AG09319 (cell line): ENCODE results near the gene RIPOR2.

ENCODE experiments used
- DNase-seq: peaks from one replicate; pipeline ENCODE4 v3.0.0-alpha.2; 2010; ENCODE audit warnings: low read depth; ENCODE audit errors: extremely low read depth
- TF ChIP-seq, protein P1 (sequence below): IDR thresholded peaks from 2 replicates; pipeline ENCODE4 v1.5.1; 2011; ENCODE audit warnings: low read depth, mild to moderate bottlenecking, inconsistent platforms, low read length, moderate library complexity

RIPOR2 gene

DNA sequence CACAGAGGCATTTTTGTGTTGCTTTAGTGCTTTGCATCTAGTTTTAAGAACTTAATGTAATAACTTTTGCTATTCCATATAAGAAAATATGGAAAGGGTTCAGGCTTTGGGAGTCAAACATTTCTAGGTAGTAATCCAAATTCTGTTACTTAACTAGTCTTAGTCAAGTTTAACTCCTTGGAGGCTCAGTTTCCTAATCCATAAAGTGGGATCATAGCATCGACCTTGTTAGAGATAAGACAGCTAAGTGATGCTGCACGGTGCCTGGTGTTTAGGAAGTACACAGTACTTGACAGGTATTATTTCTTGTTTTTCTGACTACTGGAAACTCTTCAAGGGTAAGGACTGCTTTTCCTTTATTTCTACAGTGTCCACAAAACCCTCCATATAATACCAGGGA, 112.6 kb downstream of the RIPOR2 start:
- no peak for DNase-seq
- TF ChIP-seq, protein P1, sequence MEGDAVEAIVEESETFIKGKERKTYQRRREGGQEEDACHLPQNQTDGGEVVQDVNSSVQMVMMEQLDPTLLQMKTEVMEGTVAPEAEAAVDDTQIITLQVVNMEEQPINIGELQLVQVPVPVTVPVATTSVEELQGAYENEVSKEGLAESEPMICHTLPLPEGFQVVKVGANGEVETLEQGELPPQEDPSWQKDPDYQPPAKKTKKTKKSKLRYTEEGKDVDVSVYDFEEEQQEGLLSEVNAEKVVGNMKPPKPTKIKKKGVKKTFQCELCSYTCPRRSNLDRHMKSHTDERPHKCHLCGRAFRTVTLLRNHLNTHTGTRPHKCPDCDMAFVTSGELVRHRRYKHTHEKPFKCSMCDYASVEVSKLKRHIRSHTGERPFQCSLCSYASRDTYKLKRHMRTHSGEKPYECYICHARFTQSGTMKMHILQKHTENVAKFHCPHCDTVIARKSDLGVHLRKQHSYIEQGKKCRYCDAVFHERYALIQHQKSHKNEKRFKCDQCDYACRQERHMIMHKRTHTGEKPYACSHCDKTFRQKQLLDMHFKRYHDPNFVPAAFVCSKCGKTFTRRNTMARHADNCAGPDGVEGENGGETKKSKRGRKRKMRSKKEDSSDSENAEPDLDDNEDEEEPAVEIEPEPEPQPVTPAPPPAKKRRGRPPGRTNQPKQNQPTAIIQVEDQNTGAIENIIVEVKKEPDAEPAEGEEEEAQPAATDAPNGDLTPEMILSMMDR = no peak

GRCh38 chr6:24822696-24823095, 113.1 kb downstream of the RIPOR2 start:
- TF ChIP-seq, protein P1 = no peak
- no peak for DNase-seq

GRCh38 chr6:24821860-24822444, 113.8 kb downstream of the RIPOR2 start:
- DNase-seq = no peak
- TF ChIP-seq, protein P1 = no peak

DNA sequence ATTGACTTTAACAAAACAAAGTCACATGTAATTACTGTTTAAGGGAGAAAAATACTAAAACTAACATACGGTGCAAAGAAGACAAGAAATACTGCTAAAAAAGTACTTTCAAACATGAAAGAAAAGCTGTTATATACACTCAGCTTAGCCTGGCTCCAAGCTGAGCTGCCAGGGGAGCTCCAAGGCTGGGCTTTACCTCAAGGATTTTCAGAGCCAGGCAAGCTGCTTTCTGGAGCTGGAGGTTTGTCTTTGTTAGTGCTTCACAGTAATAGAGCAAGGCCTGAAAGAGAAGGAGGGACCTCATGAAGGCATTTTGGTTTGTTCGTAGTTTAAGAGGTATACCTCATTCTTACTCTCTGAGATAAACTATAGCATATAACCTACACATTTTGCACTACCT, 117.4 kb downstream of the RIPOR2 start:
- TF ChIP-seq, protein P1 = no peak

GRCh38 chr6:24809728-24810127, 126.0 kb downstream of the RIPOR2 start:
- TF ChIP-seq, protein P1 = no peak
- no peak for DNase-seq

More for the DNA sequence above, 117.4 kb downstream of the RIPOR2 start:
- DNase-seq = no peak

DNA sequence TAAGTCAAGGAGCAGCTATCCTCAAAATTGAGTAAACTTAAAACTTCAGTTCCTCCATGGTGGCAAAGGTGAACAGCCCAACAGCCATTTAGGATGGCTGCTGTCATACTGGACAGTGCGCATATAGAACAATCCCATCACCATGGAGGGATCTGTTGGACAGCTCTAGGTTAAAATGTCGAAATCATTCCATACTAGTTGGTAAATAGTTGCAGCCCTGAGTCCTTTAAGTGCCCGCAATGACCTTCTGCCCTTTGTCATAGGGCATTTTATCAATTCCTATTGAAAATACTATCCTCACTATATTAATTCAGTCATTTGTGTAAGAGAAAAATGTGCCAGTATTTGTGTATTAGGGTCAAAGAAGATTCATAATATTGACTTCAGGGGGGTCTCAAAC, 128.2 kb downstream of the RIPOR2 start:
- DNase-seq = no peak
- TF ChIP-seq, protein P1 = no peak

- TF ChIP-seq, protein P1 = no peak
- DNase-seq = no peak
These were observed 133.3 kb downstream of the RIPOR2 start for GRCh38 chr6:24802271-24803059.
